IPS DF 6.9 (cell line): Measurements from ENCODE around the gene MARCKSL1.
"Not testable (repeated sequence)": the region's sequence is repeated elsewhere in the genome, so short reads cannot be mapped to it uniquely, and the experiment has no call there.

Experiments
- DNase-seq: peaks from one replicate; pipeline ENCODE4 v3.0.0-alpha.2; 2013; ENCODE audit warnings: low read depth, low spot score
- H3K27ac ChIP-seq: one replicate; pipeline ENCODE4 v1.5.1; 2013; ENCODE audit warnings: low read length, control low read depth
- H3K27me3 ChIP-seq: 2 replicates; pipeline ENCODE4 v1.6.1; 2013; ENCODE audit warnings: mild to moderate bottlenecking, low read length; ENCODE audit not compliant: control insufficient read depth, insufficient read depth
- H3K36me3 ChIP-seq: 2 replicates; pipeline ENCODE4 v1.6.1; 2013; ENCODE audit warnings: low read length; ENCODE audit not compliant: control insufficient read depth, insufficient read depth
- H3K4me1 ChIP-seq: 2 replicates; pipeline ENCODE4 v1.6.1; 2013; ENCODE audit warnings: low read length; ENCODE audit not compliant: control insufficient read depth, insufficient read depth
- H3K4me3 ChIP-seq: 2 replicates; pipeline ENCODE4 v1.5.1; 2013; ENCODE audit warnings: mild to moderate bottlenecking, low read length
- H3K9me3 ChIP-seq: 2 replicates; pipeline ENCODE4 v1.6.1; 2013; ENCODE audit warnings: low read length, inconsistent platforms; ENCODE audit not compliant: control insufficient read depth, insufficient read depth
- WGBS: extraction: QIAGEN DNeasy Blood & Tissue Kit; methylation state at CpG from one replicate; pipeline ENCODE4 v1.1.7; 2013; ENCODE audit warnings: mixed read lengths, missing lambda C conversion rate; ENCODE audit not compliant: insufficient read length, insufficient coverage; 5-methylcytosine and 5-hydroxymethylcytosine counted together

MARCKSL1 gene

DNA sequence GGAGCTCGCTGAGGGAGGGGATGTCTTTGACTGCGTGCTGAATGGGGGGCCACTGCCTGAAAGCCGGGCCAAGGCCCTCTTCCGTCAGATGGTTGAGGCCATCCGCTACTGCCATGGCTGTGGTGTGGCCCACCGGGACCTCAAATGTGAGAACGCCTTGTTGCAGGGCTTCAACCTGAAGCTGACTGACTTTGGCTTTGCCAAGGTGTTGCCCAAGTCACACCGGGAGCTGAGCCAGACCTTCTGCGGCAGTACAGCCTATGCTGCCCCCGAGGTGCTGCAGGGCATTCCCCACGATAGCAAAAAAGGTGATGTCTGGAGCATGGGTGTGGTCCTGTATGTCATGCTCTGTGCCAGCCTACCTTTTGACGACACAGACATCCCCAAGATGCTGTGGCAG lies 27.7 kb upstream of the MARCKSL1 start:
- Histone ChIP-seq H3K4me1 (peaks cover 3% of the 10 kb centered on the region), H3K9me3 (no peaks in the 10 kb centered on the region), H3K4me3 (no peak overlapping the region), H3K36me3 (peaks cover 19% of the 10 kb centered on the region), H3K27me3 (peaks cover 3% of the 10 kb centered on the region; the same call in 1 of the 2 replicates), H3K27ac (no peak overlapping the region)
- no CpG with 5 or more reads among the region's 12 CpGs for WGBS
- no peak for DNase-seq

DNA sequence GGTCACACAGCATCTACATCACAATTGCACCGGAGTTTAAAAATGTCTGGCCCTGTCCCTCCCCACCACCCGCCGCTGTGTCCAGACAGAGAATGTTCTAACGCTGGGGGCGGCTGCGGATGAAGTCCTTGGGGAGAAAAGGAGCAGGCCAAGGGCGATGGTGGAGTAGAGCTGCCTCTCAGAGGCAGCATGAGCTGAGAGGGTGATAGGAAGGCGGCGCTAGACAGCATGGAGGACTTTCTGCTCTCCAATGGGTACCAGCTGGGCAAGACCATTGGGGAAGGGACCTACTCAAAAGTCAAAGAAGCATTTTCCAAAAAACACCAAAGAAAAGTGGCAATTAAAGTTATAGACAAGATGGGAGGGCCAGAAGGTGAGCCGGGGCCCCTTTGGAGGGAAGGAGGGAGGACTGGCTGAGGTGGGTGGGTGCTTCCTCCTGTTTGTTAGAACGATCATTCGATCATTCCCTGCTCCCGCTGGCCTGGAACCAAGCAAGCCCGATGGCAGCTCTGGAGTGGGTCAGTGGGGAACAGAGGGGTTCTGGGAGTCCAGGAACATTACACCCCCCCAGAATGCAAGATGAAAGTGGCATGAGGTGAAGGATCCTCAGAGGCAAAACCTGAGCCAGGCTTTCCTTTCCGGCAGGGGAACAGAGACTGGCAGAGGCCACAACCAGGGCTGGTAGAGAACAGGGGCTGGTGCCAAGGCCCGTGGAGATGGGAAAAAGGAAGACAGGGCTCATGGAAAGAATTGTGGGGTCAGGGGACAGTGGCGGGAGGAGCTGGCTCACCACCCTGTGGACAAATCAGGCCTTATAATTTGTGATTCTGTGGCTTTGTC lies 26.7 kb upstream of the MARCKSL1 start, which contains the start of the genes FAM229A and TSSK3:
Gene FAM229A, minus strand, starts transcription at position 12 of the 840 bp plus-strand sequence. CDS start 394 bp downstream, outside the sequence.
Gene TSSK3, plus strand, starts transcription at position 66 of the 840 bp plus-strand sequence. Its CDS starts 163 bp downstream, at position 229.
- no peak for DNase-seq
- Histone ChIP-seq H3K27ac (no peak within 1 kb of the TSS), H3K27me3 (peaks cover 3% of the 10 kb centered on the region; the same call in 1 of the 2 replicates), H3K4me1 (peaks cover 3% of the 10 kb centered on the region), H3K9me3 (no peaks in the 10 kb centered on the region), H3K36me3 (peaks cover 15% of the 10 kb centered on the region), H3K4me3 (peak within 1 kb of the TSS; percentile 14; the same call in 1 of the 2 replicates)
- no CpG with 5 or more reads among the region's 17 CpGs for WGBS

DNA sequence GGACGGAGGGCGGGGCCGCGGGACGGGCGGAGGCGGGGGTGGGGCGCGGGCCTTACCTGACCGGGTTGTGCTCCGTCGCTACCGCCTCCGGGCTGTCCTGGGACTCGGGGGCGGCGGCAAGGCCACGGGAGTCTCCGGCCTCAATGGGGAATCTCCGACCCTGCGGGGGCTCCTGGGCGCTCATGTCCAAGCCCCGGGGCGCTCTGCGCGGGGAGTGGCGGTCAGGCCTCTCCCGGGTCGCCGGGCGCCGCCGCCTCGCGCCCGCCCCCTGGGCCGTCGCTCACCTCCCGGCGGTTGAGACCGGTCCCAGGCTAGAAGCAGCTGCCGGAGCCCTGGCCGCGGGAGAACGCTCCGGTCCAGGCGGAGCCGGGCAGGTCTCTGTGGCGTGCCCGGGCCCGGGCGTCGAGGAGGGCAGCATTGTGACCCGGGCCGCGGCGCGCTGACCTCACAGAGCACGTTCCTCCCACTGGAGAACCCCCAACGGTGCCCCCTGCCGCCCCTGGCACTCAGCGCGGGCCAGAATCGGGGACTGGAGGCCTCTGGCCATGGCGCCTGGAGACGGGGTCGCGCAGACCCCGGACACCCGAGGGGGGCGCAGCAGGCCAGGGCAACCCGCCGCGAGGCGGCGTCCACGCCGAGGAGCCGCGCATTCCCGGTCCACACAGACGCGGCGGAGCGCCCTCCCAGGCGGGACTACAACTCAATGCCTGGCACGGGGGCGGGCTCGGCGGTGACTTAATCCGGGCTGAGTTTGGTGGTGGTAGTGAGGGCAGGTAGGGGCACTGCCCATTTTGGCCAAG lies 25.8 kb upstream of the MARCKSL1 start:
- Histone ChIP-seq H3K27me3 (peaks cover 3% of the 10 kb centered on the region; the same call in 1 of the 2 replicates), H3K4me1 (peaks cover 3% of the 10 kb centered on the region), H3K27ac (no peak overlapping the region), H3K4me3 (peak overlapping the region; percentile 14; the same call in 1 of the 2 replicates), H3K9me3 (no peaks in the 10 kb centered on the region), H3K36me3 (peaks cover 11% of the 10 kb centered on the region)
- DNase-seq: no peak
- WGBS: no CpG with 5 or more reads among the region's 91 CpGs

DNA sequence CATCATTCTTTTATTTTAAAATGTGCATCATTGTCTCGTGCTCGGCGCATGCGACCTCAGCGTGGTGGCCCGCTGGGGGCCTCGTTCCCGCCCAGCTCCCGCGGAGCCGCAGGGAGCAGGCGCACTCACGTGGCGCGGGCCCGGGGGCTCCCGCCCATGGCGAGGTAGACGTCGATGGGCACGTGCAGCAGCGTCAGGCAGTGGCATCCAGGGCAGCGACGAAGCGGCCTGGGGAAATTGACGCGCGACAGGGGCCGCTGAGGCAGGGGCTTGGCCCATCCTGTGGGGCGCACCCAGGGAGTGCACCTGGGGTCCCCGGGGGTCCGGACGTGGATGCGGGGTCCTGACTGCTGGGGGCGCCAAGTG lies 25.3 kb upstream of the MARCKSL1 start:
- Histone ChIP-seq H3K4me1 (peaks cover 3% of the 10 kb centered on the region), H3K9me3 (no peaks in the 10 kb centered on the region), H3K36me3 (peaks cover 7% of the 10 kb centered on the region), H3K27me3 (peaks cover 3% of the 10 kb centered on the region; the same call in 1 of the 2 replicates), H3K4me3 (no peak overlapping the region), H3K27ac (no peak overlapping the region)
- WGBS: no CpG with 5 or more reads among the region's 35 CpGs
- no peak for DNase-seq

DNA sequence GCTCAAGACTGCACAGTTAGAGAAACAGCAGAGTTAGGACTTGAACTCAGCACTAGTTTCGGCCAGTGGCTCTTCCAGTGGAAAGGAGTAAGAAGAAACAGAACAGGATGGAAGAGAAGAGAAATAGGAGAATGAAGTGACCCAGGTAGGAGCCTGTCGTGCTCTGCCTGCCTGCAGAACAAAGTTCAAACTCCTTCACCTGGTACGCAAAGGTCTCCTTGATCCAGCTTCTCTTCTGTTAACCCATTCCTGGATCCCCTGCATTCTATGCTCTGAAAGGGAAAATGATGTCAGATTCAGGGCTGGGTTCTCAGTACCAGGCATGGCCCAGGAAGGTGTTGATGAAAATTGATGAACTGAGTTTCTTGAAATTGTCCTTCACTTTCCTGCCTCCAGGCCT lies 22.4 kb upstream of the MARCKSL1 start:
- no peak for DNase-seq

DNA sequence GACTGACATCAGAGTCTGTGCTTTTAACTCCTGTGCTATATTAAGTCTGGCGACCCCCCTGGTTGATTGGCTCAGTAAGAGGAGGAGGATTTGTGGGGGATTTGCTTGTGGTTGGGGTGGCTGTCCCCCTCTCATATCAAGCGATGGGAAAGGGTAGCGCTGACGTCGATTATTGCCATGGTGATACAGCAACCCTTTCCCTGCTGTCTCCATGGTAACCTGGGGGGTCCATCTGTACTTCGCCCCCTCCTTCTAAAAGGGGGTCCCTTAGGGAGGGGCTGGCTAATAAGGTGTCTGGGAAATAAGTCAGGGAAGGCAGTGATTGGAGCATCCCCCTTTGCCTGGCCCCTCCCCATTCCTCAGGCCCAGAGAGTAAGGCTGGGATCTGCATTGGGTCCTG lies 21.6 kb upstream of the MARCKSL1 start:
- peaks cover 3% of the 10 kb centered on the region for H3K4me1 ChIP-seq
- WGBS: no CpG with 5 or more reads among the region's 6 CpGs
- no peak for DNase-seq
- no peaks in the 10 kb centered on the region for H3K36me3 ChIP-seq
- peaks cover 3% of the 10 kb centered on the region; the same call in 1 of the 2 replicates for H3K27me3 ChIP-seq
- no peak overlapping the region for H3K27ac ChIP-seq
- no peak overlapping the region for H3K4me3 ChIP-seq
- H3K9me3 ChIP-seq: no peaks in the 10 kb centered on the region

More for the DNA sequence above, 22.4 kb upstream of the MARCKSL1 start:
- Histone ChIP-seq H3K9me3 (no peaks in the 10 kb centered on the region), H3K27me3 (peaks cover 3% of the 10 kb centered on the region; the same call in 1 of the 2 replicates), H3K4me1 (peaks cover 3% of the 10 kb centered on the region), H3K27ac (no peak overlapping the region), H3K36me3 (no peaks in the 10 kb centered on the region), H3K4me3 (no peak overlapping the region)
- WGBS: no CpG with 5 or more reads among the region's 3 CpGs

DNA sequence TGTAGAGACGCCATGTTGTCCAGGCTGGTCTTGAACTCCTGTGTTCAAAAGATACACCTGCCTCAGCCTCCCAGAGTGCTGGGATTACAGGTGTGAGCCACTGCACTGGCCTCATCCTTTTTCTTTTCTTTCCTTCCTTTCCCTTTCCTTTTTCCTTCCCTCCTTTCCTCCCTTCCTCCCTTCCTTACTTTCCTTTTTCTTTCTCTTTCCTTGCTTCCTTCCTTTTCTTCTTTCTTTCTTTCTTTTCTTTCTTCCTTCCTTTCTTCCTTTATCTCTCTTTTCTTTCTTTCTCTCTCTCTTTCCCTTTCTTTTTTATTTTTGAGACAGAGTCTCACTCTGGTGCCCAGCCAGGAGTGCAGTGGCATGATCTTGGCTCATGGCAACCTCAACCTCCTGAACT lies 20.4 kb upstream of the MARCKSL1 start:
- H3K27me3 ChIP-seq: peaks cover 3% of the 10 kb centered on the region; the same call in 1 of the 2 replicates
- DNase-seq: no peak
- WGBS: no CpG with 5 or more reads among the region's 1 CpG
- no peak overlapping the region for H3K4me3 ChIP-seq
- no peaks in the 10 kb centered on the region for H3K36me3 ChIP-seq
- H3K9me3 ChIP-seq: no peaks in the 10 kb centered on the region
- no peak overlapping the region for H3K27ac ChIP-seq
- H3K4me1 ChIP-seq: peaks cover 1% of the 10 kb centered on the region; the same call in 1 of the 2 replicates

DNA sequence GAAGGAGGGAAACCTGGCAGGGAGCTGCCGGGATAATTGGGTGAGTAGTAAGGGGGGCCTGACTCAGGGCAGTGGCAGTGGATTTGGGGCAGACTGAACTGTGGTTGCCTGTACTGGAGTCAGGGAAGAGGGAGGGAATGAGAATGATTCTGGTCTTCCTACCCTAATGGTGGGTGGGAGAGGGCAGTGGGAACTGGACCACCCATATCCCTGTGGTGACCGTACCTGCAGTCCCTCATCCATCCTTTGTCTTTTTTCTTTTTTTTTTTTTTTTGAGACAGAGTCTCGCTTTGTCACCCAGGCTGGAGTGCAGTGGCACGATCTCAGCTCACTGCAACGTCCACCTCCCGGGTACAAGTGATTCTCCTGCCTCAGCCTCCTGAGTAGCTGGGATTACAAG lies 19.7 kb upstream of the MARCKSL1 start:
- DNase-seq, H3K36me3 ChIP-seq, H3K9me3 ChIP-seq, H3K27ac ChIP-seq, H3K4me1 ChIP-seq, H3K27me3 ChIP-seq, H3K4me3 ChIP-seq: not testable (repeated sequence)
- no CpG with 5 or more reads among the region's 6 CpGs for WGBS

DNA sequence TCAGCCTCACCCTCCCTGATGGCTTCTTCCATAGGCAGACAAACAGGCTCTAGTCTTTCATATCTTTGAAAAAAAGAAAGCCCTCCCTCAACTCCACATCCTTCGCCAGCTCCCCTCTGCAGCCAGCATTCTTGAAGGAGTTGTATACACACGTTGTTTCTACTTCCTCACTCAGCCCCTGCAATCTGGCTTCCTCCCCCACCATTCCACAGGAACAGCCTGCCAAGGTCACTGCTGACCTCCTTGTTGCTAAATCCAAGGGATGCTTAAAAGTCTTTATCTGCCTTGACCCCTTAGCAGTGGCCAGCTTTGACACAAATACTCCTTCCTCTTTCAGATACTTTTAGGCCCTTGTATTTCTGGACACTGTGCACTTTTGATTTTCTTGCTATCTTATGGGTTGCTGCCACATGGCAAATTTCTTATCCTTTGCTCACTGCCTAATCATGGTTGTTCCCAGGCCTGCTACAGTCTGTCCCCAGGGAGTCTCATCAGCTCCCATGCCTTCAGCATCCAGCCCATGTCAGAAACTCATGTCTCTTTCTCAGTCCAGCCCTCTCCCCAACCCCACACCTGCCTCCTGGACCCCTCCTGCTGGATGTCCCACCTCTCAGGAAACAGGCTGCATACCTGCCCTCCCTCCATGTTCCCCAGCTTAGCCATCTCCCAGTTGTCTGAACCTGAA lies 18.0 kb upstream of the MARCKSL1 start:
- H3K4me3 ChIP-seq: no peak overlapping the region
- peaks cover 2% of the 10 kb centered on the region; the same call in 1 of the 2 replicates for H3K9me3 ChIP-seq
- no peak overlapping the region for H3K27ac ChIP-seq
- WGBS: no CpG with 5 or more reads among the region's 2 CpGs
- DNase-seq: no peak
- H3K27me3 ChIP-seq: peaks cover 3% of the 10 kb centered on the region; the same call in 1 of the 2 replicates
- no peaks in the 10 kb centered on the region for H3K36me3 ChIP-seq
- no peaks in the 10 kb centered on the region for H3K4me1 ChIP-seq

DNA sequence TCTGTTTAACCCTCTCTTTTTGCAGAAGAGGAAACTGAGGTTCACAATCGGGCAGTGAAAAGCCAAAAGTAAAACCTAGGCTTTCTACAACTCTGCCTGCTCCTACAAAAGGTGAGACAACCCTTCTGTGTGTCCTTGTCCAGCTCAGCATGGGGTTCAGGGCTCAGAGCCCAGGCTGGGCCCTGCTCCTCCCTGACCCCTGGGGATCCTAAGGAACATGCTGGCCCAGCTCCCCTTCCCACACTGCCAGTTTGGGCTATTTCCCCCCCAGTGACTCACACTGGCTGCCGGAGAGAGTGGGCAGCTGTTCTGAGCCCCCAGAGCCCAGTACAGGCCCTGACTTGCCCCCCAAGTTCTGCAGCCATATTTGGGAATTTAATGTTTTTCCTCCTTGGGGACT lies 17.4 kb upstream of the MARCKSL1 start:
- no peaks in the 10 kb centered on the region for H3K4me1 ChIP-seq
- H3K27ac ChIP-seq: no peak overlapping the region
- WGBS: no CpG with 5 or more reads among the region's 2 CpGs

More for the DNA sequence above, 17.4 kb upstream of the MARCKSL1 start:
- Histone ChIP-seq H3K27me3 (peaks cover 3% of the 10 kb centered on the region; the same call in 1 of the 2 replicates), H3K36me3 (no peaks in the 10 kb centered on the region), H3K4me3 (no peak overlapping the region), H3K9me3 (peaks cover 2% of the 10 kb centered on the region; the same call in 1 of the 2 replicates)
- no peak for DNase-seq
